HG03520 (cell line): ENCODE data around the gene PCSK2.

ENCODE experiments used
- ATAC-seq: cut with Tn5 transposase; IDR thresholded peaks from one replicate; pipeline ENCODE4 v1.9.1; 2021; ENCODE audit warnings: mild to moderate bottlenecking, moderate library complexity; ENCODE audit not compliant: unreplicated experiment

The PCSK2 gene

GRCh38 chr20:17503301-17504065 is 276.6 kb downstream of the PCSK2 start:
- ATAC-seq, result no peak

DNA sequence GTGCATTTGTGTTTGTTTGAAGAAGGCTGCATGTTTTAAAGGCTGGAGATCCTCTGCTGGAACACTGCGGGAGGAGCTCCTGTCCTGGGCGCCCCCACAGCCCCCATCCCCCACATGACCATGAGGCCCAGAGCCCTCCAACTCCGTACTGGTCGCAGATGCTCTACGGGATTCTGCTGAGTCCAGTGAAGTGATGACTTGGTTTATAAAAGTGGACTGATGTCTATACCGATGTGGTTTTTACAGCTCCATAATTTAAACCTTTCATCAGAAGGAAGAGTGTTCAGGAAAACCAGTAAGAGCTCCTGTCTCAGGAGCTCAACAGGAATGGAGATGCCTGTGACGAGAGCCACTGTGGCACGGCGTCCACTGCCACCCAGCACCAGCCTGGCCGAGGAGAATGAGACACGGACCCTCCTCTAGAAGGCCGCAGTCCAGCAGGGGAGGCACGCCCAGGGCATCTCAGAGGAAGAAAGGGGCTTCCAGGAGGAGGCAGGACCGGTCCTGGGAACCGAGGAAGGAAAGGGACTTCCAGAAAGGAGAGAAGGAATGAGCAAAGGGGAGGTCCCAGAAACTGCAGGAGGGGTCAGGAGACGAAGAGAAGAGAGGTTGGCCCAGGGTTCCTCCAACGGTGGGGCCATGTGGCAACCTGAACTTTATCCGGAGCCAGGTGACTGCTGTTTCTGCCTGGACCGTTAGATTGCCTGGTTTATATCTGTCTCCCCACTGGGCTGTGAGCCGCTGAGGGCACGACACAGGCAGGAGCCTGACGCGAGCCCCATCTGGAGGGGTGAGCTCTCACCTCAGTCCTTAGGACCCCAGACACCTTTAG is 277.4 kb downstream of the PCSK2 start:
- no peak for ATAC-seq

DNA sequence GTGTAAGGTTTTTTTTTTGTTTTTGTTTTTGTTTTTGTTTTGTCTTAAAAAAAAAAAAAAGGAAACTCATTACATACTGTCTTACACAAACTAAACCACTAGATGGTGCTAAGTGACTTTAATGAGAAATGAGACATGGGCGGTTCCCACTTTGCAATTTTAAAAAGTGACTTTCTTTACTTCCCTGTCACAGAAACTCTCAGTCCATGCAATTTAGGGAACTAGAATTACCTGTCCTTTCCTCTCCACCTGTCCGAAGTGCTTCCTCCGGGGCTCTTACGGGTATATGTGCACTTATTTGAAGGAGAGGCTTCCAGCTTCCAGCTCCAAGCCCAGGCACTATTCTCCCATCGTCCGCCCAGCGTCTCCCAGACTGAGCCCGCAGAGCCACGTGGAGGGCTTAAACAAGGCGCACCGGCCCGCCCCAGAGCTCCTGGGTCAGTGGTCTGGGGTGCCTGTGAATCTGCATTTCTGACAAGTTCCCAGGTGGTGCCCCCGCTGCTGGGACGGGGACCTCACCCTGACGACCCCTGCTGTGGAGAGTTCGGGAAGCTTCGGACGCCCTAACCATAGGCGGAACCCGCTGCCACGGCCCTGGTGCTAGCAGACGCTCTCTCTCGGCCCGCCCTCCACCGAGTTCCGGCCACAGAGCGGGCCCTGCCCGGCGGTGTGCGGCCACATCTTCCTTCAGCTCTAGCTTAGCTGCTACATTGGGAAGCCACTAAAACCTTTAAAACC is 278.2 kb downstream of the PCSK2 start:
- ATAC-seq, result peak; percentile 59

GRCh38 chr20:17505636-17506517 is 279.0 kb downstream of the PCSK2 start:
- no peak for ATAC-seq

DNA sequence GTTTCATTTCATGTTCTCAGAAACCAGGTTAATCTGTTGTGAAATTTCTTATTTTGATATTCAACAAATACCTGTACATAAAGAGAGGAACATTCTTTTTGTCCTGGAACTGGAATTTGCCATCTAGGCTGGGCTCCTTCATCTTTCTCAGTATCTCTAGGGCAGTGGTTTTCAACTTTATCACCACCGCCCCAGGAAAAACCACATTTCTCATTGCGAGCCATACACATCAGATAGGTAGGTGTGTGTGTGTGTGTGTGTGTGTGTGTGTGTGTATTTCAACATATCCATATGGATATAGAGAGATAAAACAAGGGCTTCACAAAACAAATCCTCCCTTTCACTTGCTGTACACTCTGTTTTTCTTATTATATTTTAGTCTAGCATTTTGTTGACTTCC is 280.2 kb downstream of the PCSK2 start:
- no peak for ATAC-seq

GRCh38 chr20:17507531-17507930 is 280.7 kb downstream of the PCSK2 start:
- ATAC-seq, result no peak

- no peak for ATAC-seq
Observed at GRCh38 chr20:17508756-17509155, 281.9 kb downstream of the PCSK2 start.

GRCh38 chr20:17510548-17510947 is 283.7 kb downstream of the PCSK2 start:
- no peak for ATAC-seq

DNA sequence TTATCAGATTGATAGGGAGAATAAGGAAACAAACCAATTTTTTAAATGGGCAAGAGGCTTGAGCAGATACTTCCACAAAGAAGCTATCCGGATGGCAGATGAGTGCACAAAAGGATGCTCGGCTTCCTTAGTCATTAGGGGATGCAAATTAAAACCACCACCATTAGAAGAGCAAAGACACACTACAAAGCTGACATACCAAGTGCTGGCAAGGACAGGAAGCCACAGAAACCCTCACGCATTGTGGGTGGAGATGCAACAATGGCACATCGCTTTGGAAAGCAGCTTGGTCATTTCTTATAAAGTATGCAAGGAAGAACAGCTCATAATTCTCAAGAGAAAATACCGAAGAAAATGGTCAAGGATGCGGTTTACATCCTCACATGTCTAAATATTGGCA is 284.6 kb downstream of the PCSK2 start:
- ATAC-seq, result no peak

DNA sequence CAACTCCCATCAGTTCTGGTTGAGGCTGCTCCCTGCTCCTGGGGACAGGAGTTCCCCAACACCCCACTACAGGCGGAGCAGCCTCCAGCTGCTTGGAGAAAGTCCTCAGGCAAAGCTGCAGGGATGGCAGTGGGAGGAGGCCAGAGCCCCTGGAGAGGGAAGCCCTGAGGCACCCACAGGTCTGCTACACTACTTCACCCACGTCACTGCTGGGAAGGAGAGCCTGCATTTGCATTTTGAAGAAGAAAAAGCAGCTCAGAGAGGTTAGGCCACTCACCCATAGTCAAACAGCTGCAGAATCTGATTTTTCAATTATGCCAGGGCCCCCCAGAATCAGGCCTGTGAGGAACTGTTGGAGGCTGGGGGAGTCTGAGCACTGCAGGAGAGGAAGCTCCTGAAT is 287.1 kb downstream of the PCSK2 start:
- ATAC-seq, result no peak

DNA sequence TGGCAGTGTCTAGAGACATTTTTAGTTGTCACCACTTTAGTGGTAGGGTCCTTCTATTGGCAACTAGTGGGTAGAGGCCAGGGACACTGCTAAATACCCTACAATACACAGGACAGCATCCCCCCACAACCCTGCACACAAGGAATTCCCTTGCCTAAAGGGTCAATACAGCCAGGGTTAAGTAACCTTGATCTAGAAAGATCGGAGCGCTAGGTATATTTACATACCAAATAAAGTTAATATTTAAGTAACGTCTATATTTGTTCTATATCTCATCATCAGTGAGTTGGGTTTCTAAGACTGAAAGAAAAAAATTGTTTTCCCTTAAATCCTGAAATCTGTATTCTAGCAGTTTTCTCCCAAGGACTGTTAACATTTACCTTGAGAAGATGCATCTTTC is 288.2 kb downstream of the PCSK2 start:
- no peak for ATAC-seq

- no peak for ATAC-seq
Observed at GRCh38 chr20:17518339-17519052, 291.7 kb downstream of the PCSK2 start.

DNA sequence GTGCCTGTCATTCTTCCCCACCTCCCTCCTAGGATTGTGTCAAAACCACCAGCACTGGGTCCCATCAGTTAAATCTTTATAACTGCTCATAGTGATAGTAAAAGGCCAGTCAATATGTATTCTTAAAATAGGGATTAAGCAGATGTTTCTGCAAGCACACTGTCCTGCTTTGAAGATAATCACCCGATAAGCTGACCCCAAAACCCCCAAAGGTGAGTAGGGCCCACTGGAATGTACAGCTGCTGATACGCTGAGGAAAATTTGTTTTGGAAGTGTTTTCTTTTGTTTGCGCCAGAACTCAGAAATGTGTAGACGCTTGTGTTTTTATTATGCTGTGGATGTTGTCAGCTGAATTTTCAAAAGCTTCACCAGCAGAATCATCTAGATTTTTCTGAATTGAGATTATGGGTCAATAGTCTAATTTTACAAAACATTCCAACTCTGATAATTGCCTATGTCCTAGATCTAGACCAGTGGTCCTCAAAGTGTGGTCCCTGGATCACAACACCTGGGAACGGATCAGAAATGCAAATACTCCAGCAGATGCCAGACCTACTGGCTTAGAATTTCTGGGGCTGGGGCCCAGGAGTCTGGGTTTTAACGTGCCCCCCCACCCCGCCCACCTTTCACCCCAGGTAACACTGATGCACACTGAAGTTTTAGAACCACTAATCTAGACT is 292.9 kb downstream of the PCSK2 start:
- ATAC-seq, result no peak

GRCh38 chr20:17520583-17520982 is 293.7 kb downstream of the PCSK2 start:
- no peak for ATAC-seq

DNA sequence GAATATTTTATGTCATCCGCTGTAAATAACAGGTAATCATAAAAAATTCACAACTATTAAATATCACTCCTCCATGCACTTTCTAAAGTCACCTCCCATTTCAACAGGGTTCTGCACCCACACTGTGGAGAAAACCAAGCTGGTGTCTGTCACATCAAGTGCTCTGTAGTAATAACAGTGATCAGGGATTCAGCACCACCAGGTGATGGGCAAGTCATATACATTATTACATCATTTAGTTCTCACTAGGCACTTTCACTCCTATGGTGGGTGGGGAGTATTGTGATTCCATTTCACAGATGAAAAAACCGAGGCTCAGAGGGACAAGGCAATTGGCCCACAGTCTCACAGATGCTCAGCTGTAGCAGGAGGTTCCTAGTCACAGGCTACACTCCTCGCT is 295.7 kb downstream of the PCSK2 start:
- no peak for ATAC-seq

DNA sequence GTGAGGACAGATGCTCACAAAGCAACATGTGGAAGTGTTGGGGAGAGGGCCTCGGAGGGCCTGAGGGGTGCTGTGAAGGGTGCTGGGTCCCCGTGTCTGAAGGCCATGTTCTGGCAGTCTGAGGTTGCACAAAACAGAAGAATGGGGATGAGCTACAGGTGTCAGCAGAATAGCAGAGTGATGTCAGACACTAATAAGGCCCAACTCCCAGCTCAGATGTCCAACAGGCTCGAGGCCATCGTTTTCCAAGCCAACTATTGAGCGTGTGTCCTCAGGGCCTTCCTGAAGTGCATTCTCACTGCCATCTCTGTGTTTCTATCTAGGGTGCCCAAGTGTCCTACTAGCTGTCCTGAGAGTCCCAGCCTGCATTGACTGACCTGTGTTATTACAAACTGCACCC is 296.5 kb downstream of the PCSK2 start:
- no peak for ATAC-seq

GRCh38 chr20:17524560-17524959 is 297.7 kb downstream of the PCSK2 start:
- ATAC-seq, result no peak

GRCh38 chr20:17525132-17525531 is 298.3 kb downstream of the PCSK2 start:
- no peak for ATAC-seq

- ATAC-seq, result no peak
Observed at GRCh38 chr20:17525650-17526049, 298.8 kb downstream of the PCSK2 start.
